ENCODE measurements around the gene TUFT1.

GRCh38 chr1:151529781-151530180 is 10.3 kb upstream of the TUFT1 start:
- TF ChIP-seq, protein P1, sequence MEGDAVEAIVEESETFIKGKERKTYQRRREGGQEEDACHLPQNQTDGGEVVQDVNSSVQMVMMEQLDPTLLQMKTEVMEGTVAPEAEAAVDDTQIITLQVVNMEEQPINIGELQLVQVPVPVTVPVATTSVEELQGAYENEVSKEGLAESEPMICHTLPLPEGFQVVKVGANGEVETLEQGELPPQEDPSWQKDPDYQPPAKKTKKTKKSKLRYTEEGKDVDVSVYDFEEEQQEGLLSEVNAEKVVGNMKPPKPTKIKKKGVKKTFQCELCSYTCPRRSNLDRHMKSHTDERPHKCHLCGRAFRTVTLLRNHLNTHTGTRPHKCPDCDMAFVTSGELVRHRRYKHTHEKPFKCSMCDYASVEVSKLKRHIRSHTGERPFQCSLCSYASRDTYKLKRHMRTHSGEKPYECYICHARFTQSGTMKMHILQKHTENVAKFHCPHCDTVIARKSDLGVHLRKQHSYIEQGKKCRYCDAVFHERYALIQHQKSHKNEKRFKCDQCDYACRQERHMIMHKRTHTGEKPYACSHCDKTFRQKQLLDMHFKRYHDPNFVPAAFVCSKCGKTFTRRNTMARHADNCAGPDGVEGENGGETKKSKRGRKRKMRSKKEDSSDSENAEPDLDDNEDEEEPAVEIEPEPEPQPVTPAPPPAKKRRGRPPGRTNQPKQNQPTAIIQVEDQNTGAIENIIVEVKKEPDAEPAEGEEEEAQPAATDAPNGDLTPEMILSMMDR (IDR thresholded peaks at IDR 0.05; ENCODE audit: poor library complexity) = no peak
- no peak for TF ChIP-seq EZH2phosphoT487 (IDR thresholded peaks at IDR 0.05; ENCODE audit: low read depth, severe bottlenecking, unreplicated experiment)
- TF ChIP-seq EZH2 (IDR thresholded peaks at IDR 0.05; ENCODE audit: borderline replicate concordance) = no peak
